Activated naive CD4-positive, alpha-beta T cell treated with anti-CD3 and anti-CD28 coated beads, Interleukin-2, amount 10 ng/mL, durations not matched to agents 7 days and 5 days (primary cell): ENCODE measurements around the gene NKG7.

Source experiments
- CTCF ChIA-PET: fragments of 350-600 bp; sonication (Branson Sonifier 250); formaldehyde crosslinking; loops from one replicate; lab custom pipeline; 2021; ENCODE audit warnings: antibody characterized with exemption; lab: Charles Lee
- DNase-seq: peaks from one replicate; pipeline ENCODE4 v3.0.0-alpha.2; 2020
- H3K27ac Mint-ChIP-seq: one replicate; pipeline ENCODE4 v1.8.0; 2021; ENCODE audit warnings: mild to moderate bottlenecking, moderate library complexity, mixed read lengths
- H3K27me3 Mint-ChIP-seq: one replicate; pipeline ENCODE4 v1.8.0; 2021; ENCODE audit warnings: mild to moderate bottlenecking, mixed read lengths
- H3K36me3 Mint-ChIP-seq: one replicate; pipeline ENCODE4 v1.8.0; 2021; ENCODE audit warnings: mixed read lengths
- H3K4me1 Mint-ChIP-seq: one replicate; pipeline ENCODE4 v1.8.0; 2021; ENCODE audit warnings: mixed read lengths
- H3K4me3 Mint-ChIP-seq: one replicate; pipeline ENCODE4 v1.8.0; 2021; ENCODE audit warnings: mild to moderate bottlenecking, moderate library complexity, mixed read lengths
- H3K9me3 Mint-ChIP-seq: one replicate; pipeline ENCODE4 v1.8.0; 2021; ENCODE audit warnings: mixed read lengths

Gene NKG7

GRCh38 chr19:51342631-51343569, 29.6 kb downstream of the NKG7 start:
- Mint-ChIP-seq H3K27ac (no peak overlapping the region), H3K9me3 (no peaks in the 10 kb centered on the region), H3K4me1 (peaks cover 16% of the 10 kb centered on the region), H3K4me3 (no peak overlapping the region), H3K36me3 (peaks cover 19% of the 10 kb centered on the region), H3K27me3 (peaks cover 44% of the 10 kb centered on the region)
- DNase-seq = no peak
- CTCF ChIA-PET = interaction anchor here (0.9 to 1.4 kb wide), 2 partner anchors 53 to 65 kb away, joined by 3 to 4 read pairs; no protein-coding TSS in a partner anchor

GRCh38 chr19:51341976-51342580, 30.4 kb downstream of the NKG7 start, which contains the start of gene VSIG10L:
TSS of gene VSIG10L (minus strand) at chr19:51342139. CDS start at chr19:51342124, 15 bp downstream.
- H3K36me3 Mint-ChIP-seq = peaks cover 15% of the 10 kb centered on the region
- peaks cover 49% of the 10 kb centered on the region for H3K27me3 Mint-ChIP-seq
- no peaks in the 10 kb centered on the region for H3K9me3 Mint-ChIP-seq
- H3K27ac Mint-ChIP-seq = no peak within 1 kb of the TSS
- CTCF ChIA-PET = interaction anchor here (1.4 to 1.8 kb wide), 2 partner anchors 23 to 53 kb away, joined by 4 to 6 read pairs; no protein-coding TSS in a partner anchor
- no peak for DNase-seq
- H3K4me3 Mint-ChIP-seq = peak within 1 kb of the TSS; percentile 59
- peaks cover 16% of the 10 kb centered on the region for H3K4me1 Mint-ChIP-seq

GRCh38 chr19:51341066-51341465, 31.4 kb downstream of the NKG7 start:
- Mint-ChIP-seq H3K36me3 (peaks cover 7% of the 10 kb centered on the region), H3K27me3 (peaks cover 54% of the 10 kb centered on the region), H3K4me3 (peak overlapping the region; percentile 59), H3K9me3 (no peaks in the 10 kb centered on the region), H3K4me1 (peaks cover 16% of the 10 kb centered on the region), H3K27ac (no peak overlapping the region)
- no peak for DNase-seq
- CTCF ChIA-PET = interaction anchor here (0.8 to 1.8 kb wide), 5 partner anchors 12 to 100 kb away, joined by 3 to 6 read pairs (median 4); partner anchors contain the start of gene SIGLEC10

GRCh38 chr19:51339687-51340656, 32.5 kb downstream of the NKG7 start:
- Mint-ChIP-seq H3K36me3 (peaks cover 4% of the 10 kb centered on the region), H3K27ac (peak overlapping the region; percentile 19), H3K4me3 (peak overlapping the region; percentile 83), H3K27me3 (peaks cover 55% of the 10 kb centered on the region), H3K9me3 (no peaks in the 10 kb centered on the region), H3K4me1 (peaks cover 16% of the 10 kb centered on the region)
- peak; percentile 95 for DNase-seq
- CTCF ChIA-PET = interaction anchor here (0.6 to 3.2 kb wide), 12 partner anchors 11 to 102 kb away, joined by 3 to 27 read pairs (median 4); partner anchors contain the start of genes ETFB and SIGLEC10

- no peak for DNase-seq
These were observed 33.2 kb downstream of the NKG7 start for GRCh38 chr19:51339313-51339686.

GRCh38 chr19:51338563-51339312, 33.7 kb downstream of the NKG7 start:
- peaks cover 55% of the 10 kb centered on the region for H3K27me3 Mint-ChIP-seq
- no peaks in the 10 kb centered on the region for H3K36me3 Mint-ChIP-seq
- peaks cover 16% of the 10 kb centered on the region for H3K4me1 Mint-ChIP-seq
- DNase-seq = peak; percentile 91
- peak overlapping the region; percentile 83 for H3K4me3 Mint-ChIP-seq
- no peak overlapping the region for H3K27ac Mint-ChIP-seq
- CTCF ChIA-PET = interaction anchor here (0.6 to 3.2 kb wide), 11 partner anchors 20 to 101 kb away, joined by 3 to 27 read pairs (median 6); partner anchors contain the start of genes ETFB and SIGLEC10
- no peaks in the 10 kb centered on the region for H3K9me3 Mint-ChIP-seq

More at GRCh38 chr19:51339313-51339686, 33.2 kb downstream of the NKG7 start:
- peak overlapping the region; percentile 83 for H3K4me3 Mint-ChIP-seq
- peaks cover 55% of the 10 kb centered on the region for H3K27me3 Mint-ChIP-seq
- H3K4me1 Mint-ChIP-seq = peaks cover 16% of the 10 kb centered on the region
- H3K9me3 Mint-ChIP-seq = no peaks in the 10 kb centered on the region
- peak overlapping the region; percentile 19 for H3K27ac Mint-ChIP-seq
- no peaks in the 10 kb centered on the region for H3K36me3 Mint-ChIP-seq
- CTCF ChIA-PET = interaction anchor here (0.6 to 3.2 kb wide), 9 partner anchors 19 to 100 kb away, joined by 3 to 27 read pairs (median 6); partner anchors contain the start of gene ETFB

GRCh38 chr19:51337861-51338562, 34.4 kb downstream of the NKG7 start:
- peaks cover 16% of the 10 kb centered on the region for H3K4me1 Mint-ChIP-seq
- H3K4me3 Mint-ChIP-seq = peak overlapping the region; percentile 83
- H3K27me3 Mint-ChIP-seq = peaks cover 55% of the 10 kb centered on the region
- no peaks in the 10 kb centered on the region for H3K9me3 Mint-ChIP-seq
- H3K27ac Mint-ChIP-seq = no peak overlapping the region
- CTCF ChIA-PET = interaction anchor here (0.7 to 3.2 kb wide), 7 partner anchors 28 to 102 kb away, joined by 3 to 27 read pairs (median 6); partner anchors contain the start of genes ETFB and SIGLEC10
- H3K36me3 Mint-ChIP-seq = no peaks in the 10 kb centered on the region
- no peak for DNase-seq

- CTCF ChIA-PET = interaction anchor here (1.0 to 3.2 kb wide), 3 partner anchors 80 to 102 kb away, joined by 6 to 27 read pairs (median 16); partner anchors contain the start of gene SIGLEC10
- Mint-ChIP-seq H3K27ac (no peak overlapping the region), H3K27me3 (peaks cover 48% of the 10 kb centered on the region), H3K9me3 (no peaks in the 10 kb centered on the region), H3K36me3 (no peaks in the 10 kb centered on the region), H3K4me3 (no peak overlapping the region), H3K4me1 (peaks cover 16% of the 10 kb centered on the region)
- DNase-seq = no peak
These were observed 35.2 kb downstream of the NKG7 start for GRCh38 chr19:51337141-51337860.

- no peak overlapping the region for H3K27ac Mint-ChIP-seq
- peaks cover 28% of the 10 kb centered on the region for H3K27me3 Mint-ChIP-seq
- H3K36me3 Mint-ChIP-seq = no peaks in the 10 kb centered on the region
- no peak for DNase-seq
- no peak overlapping the region for H3K4me3 Mint-ChIP-seq
- peaks cover 2% of the 10 kb centered on the region for H3K9me3 Mint-ChIP-seq
- peaks cover 4% of the 10 kb centered on the region for H3K4me1 Mint-ChIP-seq
- CTCF ChIA-PET = no interaction called here
These were observed 38.5 kb downstream of the NKG7 start for GRCh38 chr19:51333836-51334460.

- CTCF ChIA-PET = interaction anchor here (1.1 kb wide), 1 partner anchor 108 kb away, joined by 6 read pairs; no protein-coding TSS in a partner anchor
- Mint-ChIP-seq H3K36me3 (no peaks in the 10 kb centered on the region), H3K4me1 (peaks cover 5% of the 10 kb centered on the region), H3K9me3 (peaks cover 2% of the 10 kb centered on the region), H3K4me3 (no peak overlapping the region), H3K27me3 (peaks cover 39% of the 10 kb centered on the region), H3K27ac (no peak overlapping the region)
- no peak for DNase-seq
These were observed 40.7 kb downstream of the NKG7 start for GRCh38 chr19:51331716-51332115.

GRCh38 chr19:51331193-51331592, 41.3 kb downstream of the NKG7 start:
- no peaks in the 10 kb centered on the region for H3K36me3 Mint-ChIP-seq
- CTCF ChIA-PET = no interaction called here
- H3K4me1 Mint-ChIP-seq = peaks cover 5% of the 10 kb centered on the region
- H3K27me3 Mint-ChIP-seq = peaks cover 40% of the 10 kb centered on the region
- no peak overlapping the region for H3K4me3 Mint-ChIP-seq
- H3K9me3 Mint-ChIP-seq = peaks cover 2% of the 10 kb centered on the region
- no peak overlapping the region for H3K27ac Mint-ChIP-seq
- no peak for DNase-seq
